Endothelial cell of hepatic sinusoid (primary cell): ENCODE data around the gene ELMO3.

Experiments
- in situ Hi-C: cut with HindIII; loops from 2 replicates; pipeline ENCODE4 v1.10.0; 2017; ENCODE audit warnings: low sequenced_read_pairs

Gene ELMO3

DNA sequence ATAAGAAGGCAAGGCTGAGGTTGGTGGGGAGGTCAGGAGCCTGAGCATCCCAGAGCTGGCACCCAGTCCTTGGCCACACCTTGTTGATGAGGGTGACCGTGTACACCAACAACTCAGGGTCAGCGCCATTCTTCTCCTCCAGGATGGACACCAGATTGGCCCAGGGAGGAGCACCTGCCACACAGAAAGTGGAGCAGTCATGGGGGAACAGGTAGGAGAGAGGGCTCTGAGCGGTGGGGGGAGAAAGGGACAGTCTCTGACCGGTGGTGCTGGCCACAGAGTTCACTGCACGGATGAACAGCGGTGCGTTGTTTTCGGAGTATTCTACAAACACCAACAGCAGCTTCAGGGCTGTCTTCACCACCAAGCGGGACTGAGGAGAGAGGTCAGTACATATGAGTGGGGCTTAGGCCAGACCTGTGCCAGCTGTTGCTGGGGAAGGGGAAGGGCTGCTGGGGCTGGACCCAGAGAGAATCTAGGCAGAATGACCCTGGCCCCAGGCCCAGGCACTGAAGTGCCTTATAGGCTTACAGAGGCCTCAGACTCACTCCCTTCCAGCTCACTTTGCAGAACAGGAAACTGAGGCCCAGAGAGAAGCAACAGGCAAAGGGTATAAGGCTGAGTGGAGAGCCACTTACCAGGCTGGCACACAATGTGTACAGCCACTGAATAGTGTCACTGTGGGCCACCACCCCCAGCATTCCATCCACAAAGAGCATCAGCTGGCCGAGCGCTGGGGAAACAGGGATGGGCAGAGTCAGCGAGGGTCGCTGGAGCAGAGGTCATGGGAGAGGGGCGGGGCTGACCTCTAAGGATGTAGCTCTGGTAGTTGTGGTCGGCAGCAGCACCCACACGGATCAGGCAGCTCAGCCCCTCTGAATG, 38.7 kb downstream of the ELMO3 start:
- in situ Hi-C loops = loop anchor here (5.0 kb wide), 3 partner anchors 40 to 70 kb away; partner anchors contain the start of gene ELMO3

DNA sequence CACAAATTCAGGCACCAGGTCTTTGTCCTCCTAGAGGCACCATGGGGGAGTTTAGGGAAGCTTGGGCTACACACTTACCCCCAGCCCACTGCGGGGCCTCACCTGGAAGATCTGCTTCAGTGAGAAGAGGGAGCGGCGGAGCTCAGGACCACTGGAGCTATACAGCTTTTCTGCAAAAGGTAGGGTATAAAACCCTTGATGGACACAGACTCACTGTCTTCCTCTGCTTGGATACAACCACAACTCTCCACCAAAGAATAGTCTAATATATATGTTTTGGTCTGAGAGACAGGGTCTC, 39.3 kb downstream of the ELMO3 start:
- in situ Hi-C loops = loop anchor here (5.0 kb wide), 3 partner anchors 41 to 71 kb away; partner anchors contain the start of gene ELMO3

DNA sequence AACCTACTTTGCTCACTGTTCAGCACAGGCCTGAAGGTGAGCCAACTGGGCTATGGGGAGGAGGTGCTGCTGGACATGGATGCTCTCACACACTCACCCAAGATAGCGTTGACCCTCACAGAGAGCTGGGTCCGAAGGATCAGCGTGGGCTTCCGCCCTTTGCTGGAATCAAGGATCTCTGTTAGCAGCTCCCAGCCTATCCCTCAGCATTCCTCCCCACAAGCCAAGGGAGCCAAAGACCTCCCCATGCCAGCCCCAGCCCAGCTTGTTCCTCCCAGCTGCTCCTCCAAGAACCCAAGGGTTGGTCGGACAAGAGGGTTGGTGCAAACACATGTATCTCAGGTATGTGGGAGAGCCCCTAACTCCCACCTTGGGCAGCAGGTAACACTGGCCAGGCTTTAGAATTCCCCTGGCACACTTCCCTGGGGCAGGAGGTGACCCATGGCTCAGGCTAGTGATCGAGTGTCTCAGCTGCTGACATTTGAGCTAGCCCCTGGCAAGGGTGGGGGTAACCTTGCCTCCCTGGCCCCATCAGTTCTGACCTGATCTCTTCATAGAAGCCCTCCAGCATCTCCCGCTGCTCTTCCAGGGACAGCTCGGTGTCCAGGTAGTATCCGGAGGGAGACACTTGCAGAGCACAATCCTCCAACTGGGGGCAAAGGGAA, 40.0 kb downstream of the ELMO3 start:
- in situ Hi-C loops = loop anchor here (5.0 kb wide), 3 partner anchors 42 to 72 kb away; partner anchors contain the start of gene ELMO3

DNA sequence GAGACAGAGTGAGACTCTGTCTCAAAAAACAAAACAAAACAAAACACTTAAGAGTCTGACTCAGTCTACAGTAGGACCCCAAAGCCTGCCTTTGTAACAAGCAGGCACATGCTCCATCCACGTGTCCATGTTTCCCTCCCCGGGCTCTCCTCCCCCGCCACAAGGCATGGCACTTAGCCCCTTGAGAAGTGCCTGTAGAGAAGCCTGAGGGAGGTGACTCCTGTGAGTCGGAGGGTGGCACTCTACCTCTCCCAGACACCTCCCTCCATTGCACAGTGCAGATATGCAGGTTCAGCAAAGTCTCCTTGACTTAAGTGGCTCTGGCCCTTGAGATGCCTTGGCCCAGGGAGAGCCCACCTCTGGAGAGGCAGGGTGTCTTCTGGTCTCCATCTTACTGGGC, 41.6 kb downstream of the ELMO3 start:
- in situ Hi-C loops = no loop called here

DNA sequence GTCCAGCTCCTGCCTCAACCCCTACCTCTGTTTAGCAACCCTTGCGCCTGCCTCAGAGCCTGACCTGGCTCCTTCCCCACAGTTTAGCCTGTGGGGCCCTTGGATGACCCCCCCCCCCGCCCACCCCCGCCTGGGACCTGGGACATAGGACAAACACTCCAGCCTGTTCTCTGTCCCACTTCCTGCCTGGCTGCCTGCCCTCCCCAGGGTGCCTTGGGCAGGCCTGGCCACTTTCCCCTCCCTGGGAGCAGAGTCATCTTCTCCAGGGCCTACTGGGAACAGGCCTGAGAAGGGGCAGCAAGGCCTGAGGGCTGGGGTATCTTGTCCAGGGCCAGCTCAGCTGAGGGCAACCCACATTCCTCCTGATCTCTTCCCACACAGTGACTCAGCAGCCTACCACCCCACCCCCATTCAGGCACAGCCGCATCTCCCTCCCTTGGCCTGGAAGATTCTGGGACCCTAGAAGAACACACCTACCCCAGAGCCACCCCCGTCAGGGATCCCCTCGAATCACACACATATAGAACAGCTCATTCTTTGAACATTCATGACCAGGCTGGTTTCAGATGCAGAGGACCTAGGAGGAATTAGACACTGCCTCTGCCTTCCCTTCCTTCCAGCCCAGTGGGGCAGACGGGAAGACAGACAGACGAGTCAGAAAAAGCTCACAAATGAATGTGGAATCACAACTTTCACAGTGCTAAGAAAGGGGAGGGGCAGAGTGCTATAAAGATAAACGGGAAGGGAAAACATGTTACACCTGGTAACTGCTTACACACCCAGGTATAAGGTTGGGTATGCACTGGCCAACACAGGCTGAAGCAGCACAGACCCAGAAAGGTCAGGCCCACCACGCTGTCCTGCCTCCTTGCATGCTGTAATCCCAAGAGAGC, 42.3 kb downstream of the ELMO3 start:
- in situ Hi-C loops = no loop called here

DNA sequence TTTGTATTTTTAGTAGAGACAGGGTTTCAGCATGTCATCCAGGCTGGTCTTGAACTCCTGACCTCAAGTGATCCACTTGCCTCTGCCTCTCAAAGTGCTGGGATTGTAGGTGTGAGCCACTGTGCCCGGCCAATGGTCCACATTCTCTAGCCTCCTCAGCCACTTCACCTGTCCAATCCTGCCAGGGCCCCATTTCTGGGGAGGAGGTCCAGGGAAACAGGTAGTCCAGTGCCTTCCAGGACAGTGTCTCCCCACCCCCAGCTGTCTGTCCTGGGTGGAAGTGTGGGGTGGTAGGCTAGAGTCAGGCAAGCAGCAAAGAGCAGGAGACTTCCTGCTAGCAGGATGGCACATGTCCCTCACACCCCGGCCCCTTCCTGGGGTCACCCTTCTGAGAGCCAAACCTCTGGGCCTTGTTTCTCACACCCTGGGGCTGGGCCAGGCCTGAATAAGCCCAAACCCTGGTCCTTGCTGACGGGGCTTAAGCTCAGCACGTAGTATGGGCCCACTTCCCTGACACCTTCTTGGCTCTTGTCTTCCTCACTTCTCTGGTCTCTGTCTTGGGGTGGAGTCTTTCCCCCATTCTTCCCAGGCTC, 43.3 kb downstream of the ELMO3 start:
- in situ Hi-C loops = no loop called here

DNA sequence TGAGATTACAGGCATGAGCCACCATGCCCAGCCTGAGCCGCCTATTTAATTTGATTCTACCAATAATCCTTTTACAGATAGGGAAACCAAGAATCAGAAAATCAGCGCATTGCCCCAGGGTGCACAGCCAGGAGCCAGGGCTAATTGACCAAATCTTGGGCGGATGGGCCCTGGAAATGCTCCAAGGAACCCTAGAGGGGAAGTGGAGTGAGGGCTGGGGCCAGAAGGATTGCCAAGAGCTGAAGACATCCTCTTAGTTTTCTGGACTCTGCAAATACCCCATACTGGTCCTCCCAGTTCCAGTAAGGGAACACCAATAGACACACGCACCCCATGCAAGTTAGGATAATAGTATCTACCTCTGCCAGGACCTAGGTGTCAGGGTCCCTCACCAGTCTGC, 44.5 kb downstream of the ELMO3 start:
- in situ Hi-C loops = no loop called here

DNA sequence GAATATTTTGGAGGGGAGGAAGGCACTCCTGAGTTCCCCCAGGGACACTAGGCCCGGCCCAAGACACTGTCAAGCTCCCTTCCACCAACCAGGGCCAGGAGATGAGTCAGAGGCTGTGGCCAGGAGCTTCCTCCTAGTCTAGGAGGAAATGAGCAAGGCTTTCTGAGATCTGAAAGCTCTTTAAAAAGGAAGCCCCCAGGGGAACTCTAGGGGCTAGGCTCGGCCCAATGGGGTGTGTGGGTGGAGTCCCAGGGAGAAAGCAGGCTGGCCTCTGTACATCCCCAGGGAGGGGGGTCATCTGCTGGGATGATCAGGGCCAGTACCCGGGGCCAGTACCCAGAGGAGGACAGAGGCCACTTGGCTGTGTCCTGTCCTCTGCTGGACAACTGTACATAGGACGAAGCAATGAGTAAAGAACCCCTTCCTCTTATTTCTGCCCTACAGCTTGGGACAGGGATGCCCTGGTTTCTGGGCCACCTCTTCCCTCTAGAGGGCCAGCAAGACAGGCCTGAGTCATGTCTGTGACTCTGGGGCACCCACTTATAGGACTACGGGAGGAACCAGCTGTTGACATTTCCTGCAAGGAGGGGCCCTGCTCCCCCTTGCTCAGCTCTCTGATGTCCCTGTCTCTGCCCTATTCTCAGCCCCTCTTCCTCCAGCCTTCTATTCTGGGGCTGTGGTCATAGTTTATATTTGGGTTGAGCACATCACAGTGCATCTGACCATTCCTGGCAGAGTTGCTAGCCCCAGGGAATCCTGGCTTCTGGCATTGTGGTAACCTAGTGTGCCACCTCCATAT, 45.7 kb downstream of the ELMO3 start:
- in situ Hi-C loops = no loop called here

DNA sequence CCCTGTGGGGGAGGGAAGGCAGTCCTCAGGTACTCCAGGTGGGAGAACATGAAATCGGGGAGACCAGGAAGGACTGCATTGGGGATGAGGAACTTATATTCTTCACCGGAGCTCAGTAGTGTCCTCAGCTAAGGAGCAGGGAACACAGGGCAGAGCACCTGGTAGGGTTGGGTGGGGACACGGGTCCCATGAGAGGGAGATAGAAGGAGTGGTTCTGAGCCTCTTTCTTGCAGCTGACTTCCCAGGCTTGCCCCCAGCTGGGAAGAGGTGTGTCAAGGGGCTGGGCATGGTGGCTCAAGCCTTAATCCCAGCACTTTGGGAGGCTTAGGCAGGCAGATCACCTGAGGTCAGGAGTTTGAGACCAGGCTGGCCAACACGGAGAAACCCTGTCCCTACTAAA, 46.3 kb downstream of the ELMO3 start:
- in situ Hi-C loops = no loop called here

DNA sequence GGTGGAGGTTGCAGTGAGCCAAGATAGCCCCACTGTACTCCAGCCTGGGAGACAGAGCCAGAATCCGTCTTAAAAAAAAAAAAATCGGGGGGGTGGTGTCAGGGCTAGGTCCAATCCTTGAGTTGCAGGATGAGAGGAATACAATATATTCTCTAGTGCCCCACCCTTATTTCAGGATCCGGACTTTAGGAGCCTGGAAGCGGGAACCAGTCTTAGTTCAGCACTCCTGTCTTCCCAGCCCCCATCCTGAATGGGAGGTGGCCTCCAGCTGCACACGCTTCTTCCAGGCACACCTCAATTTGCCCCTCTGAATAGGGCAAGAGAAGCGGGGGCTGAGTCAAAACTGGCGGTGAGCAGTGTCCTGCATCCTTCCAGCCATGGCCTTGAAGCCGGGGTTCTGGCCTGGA, 46.7 kb downstream of the ELMO3 start:
- in situ Hi-C loops = no loop called here

DNA sequence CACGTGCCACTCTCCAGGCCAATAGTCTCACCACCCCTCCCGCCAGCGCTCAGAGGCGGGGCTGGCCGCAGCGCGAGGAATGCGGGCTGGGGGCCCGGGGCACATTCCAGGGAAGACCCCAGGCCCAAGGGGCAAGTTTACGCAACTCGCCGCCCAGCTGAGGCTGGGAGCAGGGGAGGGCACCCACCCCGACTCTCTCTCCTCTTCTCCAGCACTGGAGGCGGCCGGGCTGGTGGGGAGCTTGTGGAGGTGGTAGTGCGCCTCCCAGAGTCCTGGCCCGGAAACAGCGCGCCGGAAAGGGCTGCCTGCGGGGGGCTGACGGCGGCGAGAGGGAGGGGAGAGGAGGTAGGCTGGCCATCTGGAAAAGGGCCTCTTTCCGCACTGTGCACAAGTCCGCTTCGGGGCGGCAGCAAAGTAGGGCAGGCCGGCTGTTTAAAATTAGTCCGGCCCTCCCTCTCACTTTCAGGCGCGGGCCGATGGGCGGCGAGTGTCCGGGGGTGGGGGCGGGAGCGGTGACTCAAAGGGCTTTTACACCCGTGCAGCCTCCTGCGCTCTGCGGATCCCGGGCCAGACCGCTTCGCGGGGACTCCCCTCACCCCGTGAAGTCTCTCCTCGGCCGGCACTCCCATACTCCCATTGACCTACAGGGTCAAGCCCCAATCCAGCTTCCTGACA, 47.3 kb downstream of the ELMO3 start:
- in situ Hi-C loops = no loop called here

DNA sequence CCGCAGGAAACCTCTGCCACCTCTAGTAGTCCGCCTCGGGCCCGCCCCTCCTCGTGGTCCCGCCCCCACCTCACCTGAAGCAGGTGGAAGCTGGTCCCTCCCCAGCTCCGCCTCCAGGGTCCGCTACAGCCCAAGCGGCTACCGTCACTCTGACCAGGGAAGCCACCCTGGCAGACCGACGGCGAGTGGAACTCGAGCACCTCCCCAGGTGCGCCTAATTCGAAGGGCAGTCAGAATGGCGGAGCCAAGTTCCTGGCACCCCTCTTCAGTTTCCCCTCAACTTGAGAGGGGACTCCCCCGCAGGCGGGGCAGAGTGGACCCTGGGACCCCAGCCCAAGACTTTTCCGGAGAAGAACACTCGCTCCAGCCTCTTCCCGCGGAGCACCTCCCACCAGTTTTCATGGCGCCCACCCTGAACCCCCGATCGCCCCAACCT, 47.8 kb downstream of the ELMO3 start:
- in situ Hi-C loops = no loop called here

DNA sequence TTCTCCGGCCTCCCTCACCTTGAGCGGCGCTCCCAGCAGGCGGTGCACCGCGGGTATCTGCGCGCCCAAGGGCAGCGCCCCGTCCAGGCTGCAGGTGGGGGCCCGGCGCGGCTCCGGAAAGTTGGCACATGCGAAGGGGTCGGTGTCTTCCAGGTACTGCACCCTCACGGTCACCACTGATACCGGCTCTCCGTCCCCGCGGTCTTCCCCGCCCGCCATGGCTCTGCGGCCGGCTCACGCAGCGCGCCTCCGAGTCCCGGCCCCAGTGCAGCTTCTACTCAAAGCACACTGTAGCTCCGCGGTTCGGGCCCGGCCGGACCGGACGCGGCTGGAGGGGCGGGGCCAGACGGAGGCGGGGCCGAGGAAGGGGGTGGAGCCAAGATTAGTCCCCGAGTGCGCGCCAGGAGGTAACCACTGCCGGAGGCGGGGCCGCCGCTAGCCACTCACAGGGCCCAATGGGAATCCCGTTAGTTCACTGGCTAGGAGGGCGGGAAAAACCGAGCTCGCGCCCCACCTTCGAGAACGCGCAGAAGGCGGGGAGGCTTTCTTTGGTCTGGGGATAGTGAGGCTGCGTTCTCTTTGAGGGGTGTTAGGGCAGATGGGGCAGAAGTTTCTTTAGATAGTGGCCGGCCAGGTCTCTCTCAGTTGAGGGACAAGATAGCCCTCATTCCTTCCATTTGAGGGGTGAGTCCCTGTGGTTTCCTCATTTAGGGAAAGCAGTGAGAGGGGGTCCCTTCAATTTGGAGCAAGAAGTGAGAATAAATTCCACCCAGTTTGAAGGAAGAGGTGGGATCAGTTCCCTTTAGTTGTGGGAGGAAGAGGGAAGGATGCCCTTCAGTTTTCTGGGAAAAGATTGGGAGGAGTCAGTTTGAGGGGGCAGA, 48.5 kb downstream of the ELMO3 start, which contains the start of gene FHOD1:
Gene FHOD1, minus strand, starts transcription at position 290 of the 881 bp plus-strand sequence. Its CDS starts 71 bp downstream, at position 219.
- in situ Hi-C loops = no loop called here

DNA sequence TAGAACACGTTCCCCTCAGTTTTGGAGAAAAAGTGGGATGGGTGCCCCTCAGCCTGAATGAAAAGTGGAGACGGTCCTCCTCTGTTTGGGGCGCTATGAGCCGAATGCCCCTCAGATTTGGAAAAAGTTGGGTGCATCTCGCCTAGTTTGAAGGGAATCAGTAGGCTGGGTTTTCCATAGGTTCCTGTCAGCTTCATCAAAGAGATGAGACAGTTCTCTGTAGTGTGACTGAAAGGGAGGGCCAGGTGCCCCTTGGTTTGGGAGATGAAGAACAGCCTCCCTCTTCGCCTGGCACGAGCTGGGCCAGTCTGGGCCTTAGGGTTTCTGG, 49.1 kb downstream of the ELMO3 start:
- in situ Hi-C loops = no loop called here

DNA sequence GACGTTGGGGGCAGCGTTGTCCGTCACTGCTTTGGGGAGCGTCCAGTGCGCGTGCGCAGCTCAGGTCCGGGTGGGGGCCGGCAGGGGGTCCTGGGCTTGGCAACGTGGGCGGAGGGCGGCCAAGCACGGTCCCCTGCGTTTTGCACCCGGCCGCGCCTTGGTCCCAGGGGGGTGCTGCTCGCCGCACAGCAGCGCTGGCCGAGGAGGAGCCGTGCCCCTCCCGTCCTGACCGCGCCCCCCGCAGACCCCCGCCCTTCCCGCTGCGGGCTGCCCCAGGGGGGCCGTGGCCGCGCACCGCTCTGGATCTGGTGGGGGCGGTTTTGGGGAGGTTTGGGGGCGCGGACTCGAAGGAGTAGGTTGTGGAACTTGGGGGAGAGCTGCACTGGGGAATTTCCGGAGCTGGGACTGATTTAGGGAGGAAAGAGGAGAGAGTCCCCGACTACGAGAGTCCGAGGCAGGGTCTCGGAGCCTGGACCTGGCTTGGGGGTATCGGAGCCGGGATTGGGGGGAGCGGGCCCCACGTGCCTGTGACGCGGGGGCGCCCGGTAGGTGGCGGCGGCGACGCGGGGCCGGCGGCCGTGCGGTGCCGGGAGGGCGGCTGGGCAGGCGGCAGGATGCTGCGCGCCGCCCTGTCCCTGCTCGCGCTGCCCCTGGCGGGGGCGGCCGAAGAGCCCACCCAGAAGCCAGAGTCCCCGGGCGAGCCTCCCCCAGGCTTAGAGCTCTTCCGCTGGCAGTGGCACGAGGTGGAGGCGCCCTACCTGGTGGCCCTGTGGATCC, 49.7 kb downstream of the ELMO3 start, which contains the start of gene SLC9A5:
Gene SLC9A5, plus strand, starts transcription at position 579 of the 777 bp plus-strand sequence. Its CDS starts 36 bp downstream, at position 615.
- in situ Hi-C loops = no loop called here

DNA sequence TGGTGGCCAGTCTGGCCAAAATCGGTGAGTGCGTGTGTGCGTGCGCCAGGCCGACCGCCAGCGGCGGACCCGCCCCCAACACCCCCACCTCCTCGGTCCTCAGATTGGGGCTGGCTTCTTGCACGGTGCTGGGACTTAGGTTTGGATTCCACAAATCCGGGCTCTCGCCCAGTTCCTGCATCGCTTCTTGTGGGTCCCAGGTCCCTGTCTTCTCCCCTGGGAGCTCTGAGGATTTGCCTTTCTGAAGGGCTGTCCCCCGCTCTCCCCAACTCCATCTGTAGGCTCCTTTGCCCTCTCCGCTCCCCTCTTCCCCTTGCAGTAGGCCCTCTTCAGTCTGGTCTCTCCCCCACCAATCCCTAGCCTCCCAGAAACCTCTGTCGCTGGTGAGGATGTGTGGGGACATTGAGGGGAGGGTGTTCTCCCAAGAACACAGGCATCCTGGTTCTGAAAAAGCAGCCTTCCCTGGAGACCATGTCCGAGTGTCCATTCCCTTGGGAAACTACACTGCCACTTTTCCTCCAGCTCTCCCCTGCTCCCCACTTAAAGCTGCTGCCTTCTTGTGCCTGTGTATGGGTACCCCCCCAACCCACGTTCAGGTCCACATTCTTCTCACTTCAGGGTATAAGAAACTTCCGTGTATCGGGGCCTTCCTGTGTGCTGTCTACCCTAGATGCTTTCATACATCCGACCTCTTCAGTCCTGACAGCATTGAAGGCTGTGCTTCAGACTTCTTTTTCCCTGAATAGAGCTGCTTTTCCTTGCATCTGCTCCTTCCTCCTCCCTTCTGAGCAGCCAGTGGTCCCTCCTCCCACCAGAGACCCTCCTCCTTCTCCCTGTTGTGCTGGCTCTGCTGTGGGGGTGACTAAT, 50.5 kb downstream of the ELMO3 start:
- in situ Hi-C loops = no loop called here

DNA sequence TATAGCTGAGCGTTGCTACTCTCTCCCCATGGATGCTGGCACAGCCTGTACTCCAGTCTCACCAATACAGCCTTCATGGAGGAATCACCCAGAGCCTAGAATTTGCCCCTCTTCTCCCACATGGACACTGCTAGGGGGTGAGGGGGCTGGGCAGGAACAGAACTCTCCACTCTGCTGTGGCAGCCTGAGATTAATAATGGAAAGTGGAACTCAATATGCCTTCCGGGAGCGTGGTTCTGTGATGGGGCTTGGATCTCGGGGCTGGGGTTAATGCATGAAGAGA, 51.1 kb downstream of the ELMO3 start:
- in situ Hi-C loops = no loop called here
